Measurements from ENCODE around the gene FXR2.

DNA sequence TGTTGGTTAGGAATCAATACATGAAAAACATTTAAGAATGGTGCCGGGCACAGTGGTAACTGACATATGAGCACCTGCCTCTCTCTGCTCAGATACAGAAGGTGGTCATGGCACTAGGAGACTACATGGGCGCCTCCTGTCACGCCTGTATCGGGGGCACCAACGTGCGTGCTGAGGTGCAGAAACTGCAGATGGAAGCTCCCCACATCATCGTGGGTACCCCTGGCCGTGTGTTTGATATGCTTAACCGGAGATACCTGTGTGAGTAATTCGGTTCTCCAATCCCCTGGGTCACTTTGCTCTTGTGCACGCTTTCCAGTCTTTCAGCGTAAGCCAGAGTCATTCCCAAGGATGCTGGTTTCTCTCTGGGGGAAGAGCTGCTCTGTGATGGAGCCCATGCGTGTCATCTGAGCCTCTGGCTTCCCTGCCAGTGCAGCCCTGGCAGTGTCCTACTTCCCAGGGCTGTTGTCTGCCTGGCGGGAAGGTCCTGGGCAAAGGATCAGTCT lies 38.2 kb downstream of the FXR2 start:
- TF ChIP-seq, protein P1, sequence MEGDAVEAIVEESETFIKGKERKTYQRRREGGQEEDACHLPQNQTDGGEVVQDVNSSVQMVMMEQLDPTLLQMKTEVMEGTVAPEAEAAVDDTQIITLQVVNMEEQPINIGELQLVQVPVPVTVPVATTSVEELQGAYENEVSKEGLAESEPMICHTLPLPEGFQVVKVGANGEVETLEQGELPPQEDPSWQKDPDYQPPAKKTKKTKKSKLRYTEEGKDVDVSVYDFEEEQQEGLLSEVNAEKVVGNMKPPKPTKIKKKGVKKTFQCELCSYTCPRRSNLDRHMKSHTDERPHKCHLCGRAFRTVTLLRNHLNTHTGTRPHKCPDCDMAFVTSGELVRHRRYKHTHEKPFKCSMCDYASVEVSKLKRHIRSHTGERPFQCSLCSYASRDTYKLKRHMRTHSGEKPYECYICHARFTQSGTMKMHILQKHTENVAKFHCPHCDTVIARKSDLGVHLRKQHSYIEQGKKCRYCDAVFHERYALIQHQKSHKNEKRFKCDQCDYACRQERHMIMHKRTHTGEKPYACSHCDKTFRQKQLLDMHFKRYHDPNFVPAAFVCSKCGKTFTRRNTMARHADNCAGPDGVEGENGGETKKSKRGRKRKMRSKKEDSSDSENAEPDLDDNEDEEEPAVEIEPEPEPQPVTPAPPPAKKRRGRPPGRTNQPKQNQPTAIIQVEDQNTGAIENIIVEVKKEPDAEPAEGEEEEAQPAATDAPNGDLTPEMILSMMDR (IDR thresholded peaks at IDR 0.05), result no peak
- TF ChIP-seq EP300 (IDR thresholded peaks at IDR 0.05) (no peak), POLR2A (IDR thresholded peaks at IDR 0.05) (no peak)
